Amniotic stem cell (primary cell): ENCODE data around the gene FBXO34.
"Not testable (repeated sequence)": the region's sequence is repeated elsewhere in the genome, so short reads cannot be mapped to it uniquely, and the experiment has no call there.

ENCODE experiments used
- DNase-seq: peaks from one replicate; lab custom pipeline; 2025; lab: John Stamatoyannopoulos, UW

FBXO34 gene

GRCh38 chr14:55312379-55313030, 41.3 kb downstream of the FBXO34 start:
- DNase-seq = not testable (repeated sequence)

DNA sequence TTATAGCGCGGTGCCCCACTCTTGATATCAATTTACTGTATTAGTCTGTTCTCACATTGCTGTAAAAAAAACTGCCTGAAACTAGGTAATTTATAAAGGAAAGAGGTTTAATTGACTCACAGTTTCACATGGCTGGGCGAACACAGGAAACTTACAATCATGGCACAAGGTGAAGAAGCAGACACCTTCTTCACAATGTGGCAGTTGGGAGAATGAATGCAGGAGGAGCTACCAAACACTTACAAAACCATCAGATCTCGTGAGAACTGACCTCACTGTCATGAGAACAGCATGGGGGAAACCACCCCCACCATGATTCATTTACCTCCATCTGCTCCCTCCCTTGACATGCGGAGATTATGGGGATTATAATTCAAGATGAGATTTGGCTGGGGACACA, 42.3 kb downstream of the FBXO34 start:
- DNase-seq = no peak

- DNase-seq = no peak
Observed at GRCh38 chr14:55314449-55314848, 43.2 kb downstream of the FBXO34 start.

DNA sequence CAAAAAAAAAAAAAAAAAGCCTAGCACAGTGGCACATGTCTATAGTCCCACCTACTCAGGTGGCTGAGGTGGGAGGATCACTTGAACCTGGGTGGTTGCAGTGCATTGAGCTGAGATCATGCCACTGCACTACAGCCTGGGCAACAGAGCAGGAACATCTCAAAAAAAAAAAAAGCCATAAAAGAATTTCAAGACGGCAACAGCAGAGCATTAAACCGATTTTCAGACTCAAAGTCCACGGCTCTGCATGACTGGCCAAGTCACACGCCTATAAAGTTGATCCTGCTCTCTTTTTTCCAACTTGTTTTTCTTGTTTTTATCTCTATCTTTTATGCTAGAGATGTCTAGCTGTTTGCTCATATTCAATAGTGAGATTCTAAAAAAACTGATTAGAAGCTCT, 45.3 kb downstream of the FBXO34 start:
- no peak for DNase-seq

GRCh38 chr14:55317542-55318306, 46.5 kb downstream of the FBXO34 start:
- DNase-seq = no peak

- no peak for DNase-seq
Observed at GRCh38 chr14:55318694-55319093, 47.5 kb downstream of the FBXO34 start.

DNA sequence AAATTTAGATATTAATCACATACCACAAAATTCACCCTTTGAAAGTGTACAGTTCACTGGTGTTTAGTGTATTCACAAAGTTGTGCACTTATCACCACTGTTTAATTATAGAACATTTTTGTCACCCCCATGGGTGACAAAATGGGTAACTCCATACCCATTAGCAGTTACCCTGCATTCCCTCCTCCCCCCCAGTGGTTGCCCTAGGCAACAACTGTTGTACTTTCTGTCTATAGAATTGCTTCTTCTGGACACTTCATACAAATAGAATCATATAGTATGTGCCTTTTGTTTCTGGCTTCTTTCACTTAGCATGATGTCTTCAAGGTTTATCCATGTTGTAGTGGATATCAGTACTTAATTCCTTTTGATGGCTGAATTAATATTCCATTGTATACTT, 52.7 kb downstream of the FBXO34 start:
- DNase-seq = no peak

DNA sequence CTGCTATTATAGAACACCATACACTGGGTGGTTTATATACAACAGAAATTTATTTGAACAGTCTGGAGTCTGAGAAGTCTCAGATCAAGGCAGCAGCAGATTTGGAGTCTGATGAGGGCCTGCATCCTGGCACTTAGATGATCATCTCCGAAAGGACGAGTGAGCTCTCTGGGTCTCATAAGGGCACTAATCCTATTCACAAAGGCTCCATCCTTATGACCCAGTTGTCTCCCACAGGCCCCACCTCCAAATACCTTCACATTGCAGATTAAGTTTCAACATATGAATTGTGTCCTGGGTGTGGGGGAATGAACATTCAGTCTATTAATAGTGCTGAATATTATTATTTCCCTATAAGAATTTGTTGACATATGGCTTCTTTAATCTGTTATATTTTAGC, 53.6 kb downstream of the FBXO34 start:
- DNase-seq = no peak

GRCh38 chr14:55327179-55327578, 56.0 kb downstream of the FBXO34 start:
- no peak for DNase-seq

- DNase-seq = no peak
Observed at GRCh38 chr14:55328317-55328716, 57.1 kb downstream of the FBXO34 start.

DNA sequence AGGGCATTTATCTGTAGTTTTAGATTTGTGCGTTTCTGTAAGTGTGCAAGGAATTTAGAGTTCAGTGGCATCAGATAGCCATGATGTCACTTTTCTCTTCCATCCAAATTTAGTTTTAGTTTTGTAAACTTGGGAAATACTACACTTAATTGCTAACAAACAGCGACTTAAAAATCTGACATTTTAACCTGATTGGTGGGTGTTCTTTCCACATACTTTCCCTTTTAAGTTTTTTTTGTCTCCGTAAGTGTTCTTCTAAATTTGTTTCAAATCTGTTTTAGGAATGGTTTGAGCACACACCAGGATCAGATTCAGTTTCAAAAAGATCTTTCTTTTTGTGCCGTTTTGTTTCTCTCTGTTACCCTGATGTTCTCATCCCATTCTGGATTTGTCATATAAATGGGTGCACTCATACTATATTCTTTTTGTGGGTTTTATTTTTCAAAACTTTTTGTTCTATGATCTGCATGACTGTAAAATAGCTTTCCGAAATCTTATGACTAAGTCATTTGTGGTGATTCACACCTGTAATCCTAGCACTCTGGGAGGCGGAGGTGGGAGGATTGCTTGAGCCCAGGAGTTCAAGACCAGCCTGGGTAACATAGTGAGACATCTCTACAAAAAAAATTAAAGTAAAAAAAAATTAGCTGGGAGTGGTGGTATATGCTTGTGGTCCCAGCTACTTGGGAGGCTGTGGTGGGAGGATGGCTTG, 58.9 kb downstream of the FBXO34 start:
- no peak for DNase-seq

GRCh38 chr14:55332654-55333570, 61.7 kb downstream of the FBXO34 start:
- no peak for DNase-seq

- DNase-seq = no peak
Observed at GRCh38 chr14:55333711-55334485, 62.7 kb downstream of the FBXO34 start.

DNA sequence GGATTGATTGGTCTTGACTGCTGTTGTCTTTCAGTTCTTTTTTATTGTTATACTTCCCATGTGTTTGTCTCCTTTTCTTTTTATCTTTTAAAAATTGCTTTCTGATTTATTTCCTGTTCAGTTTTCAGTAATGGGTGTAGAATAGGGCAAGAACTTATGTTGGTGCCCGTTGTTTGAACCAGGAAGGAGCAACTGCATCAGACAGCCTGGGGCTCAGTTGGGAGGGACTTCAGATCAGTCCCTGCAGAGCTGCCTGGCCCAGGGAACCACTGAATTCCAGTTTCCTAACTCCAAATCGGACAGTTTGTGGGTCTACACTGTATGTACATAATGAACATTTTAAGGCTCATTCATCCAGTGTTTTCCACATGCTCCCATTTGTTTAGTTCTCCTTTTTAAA, 64.9 kb downstream of the FBXO34 start:
- no peak for DNase-seq

DNA sequence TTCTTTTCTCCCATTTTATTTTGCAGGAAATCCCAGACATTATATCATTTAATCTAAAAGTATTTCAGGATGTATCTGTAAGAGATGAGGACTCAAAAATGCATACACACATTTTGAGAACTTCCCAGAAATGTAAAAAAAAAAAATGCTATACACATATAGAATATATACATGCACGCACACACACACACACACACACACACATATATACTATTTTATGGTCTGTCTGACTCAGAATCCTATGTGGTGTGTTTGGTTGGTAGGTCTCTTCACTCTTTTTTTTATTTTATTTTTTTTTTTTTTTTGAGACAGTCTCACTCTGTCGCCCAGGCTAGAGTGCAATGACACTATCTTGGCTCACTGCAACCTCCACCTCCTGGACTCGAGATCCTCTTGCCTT, 65.5 kb downstream of the FBXO34 start:
- no peak for DNase-seq

- no peak for DNase-seq
Observed at GRCh38 chr14:55339770-55340169, 68.5 kb downstream of the FBXO34 start.

DNA sequence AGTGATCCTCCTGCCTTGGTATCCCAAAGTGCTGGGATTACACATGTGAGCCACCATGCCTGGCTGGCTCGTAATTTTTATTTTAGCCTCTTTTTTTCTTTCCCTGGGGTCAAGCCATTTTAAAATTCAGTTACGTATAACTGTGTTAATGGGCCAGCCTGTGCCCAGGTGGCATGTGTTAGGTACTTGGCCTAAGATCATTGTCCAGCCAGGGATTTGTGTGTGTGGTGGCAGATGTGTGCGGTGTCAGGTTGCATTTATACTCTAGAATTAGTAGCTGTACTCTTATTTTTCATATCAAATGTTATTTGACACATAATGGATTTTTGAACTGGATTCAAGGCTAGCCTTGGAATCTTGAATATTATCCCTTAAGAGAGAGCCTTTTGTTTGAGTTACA, 69.3 kb downstream of the FBXO34 start:
- no peak for DNase-seq

DNA sequence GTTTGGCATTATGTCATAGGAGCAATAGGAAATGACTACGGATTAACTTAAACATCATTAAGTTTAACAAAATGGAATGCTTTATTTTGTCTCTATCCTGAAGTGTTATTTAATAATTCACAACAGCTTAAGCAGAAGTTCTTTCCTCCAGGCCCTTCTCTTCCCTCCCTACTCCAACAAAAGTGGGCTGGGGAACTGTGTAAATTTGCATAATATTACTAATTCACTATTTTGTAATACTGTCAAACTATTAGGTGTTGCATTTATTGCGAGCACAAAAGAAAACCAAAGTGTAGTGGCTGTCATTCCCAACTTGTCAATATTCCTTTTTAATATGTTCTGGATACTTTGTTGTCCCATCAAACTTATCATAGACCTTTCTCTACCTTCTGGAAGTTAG, 70.6 kb downstream of the FBXO34 start:
- DNase-seq = no peak

GRCh38 chr14:55344582-55345163, 73.5 kb downstream of the FBXO34 start:
- DNase-seq = not testable (repeated sequence)

DNA sequence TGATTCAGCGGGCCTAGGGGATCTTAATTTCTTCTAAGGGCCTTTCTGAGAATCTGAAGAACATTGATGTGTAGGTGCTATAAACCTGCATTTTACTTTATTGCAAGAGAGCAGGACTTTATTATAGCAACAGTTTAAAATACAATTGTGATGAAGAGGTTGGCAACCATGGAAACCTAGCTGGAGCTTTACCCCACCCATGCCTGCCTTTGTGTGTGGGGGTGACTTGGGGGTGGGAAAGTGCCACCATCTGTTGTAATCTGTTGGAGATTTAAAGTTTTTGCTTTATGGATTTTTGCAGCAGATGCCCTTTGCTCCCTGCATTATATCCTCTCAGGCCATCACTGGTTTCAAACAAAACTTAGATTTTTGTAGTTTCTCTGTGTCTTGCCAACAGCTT, 75.8 kb downstream of the FBXO34 start:
- DNase-seq = no peak

DNA sequence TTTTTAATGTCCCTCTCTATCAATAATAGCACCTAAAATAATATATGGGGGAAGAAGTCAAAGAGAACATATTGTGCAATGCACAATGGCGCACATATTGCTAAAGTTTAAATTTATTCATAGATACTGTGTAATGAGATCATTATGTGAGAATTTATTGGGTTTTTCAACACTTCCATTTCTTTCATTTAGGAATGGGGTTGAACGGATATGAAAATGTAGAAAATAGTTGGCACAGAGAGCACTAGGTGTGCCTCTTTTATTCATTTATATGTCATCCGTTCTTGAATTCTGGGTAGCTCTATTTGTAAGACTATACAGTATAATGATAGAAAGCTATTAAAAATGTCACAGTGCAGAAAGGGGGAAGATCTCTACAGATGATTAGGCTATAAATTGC, 76.5 kb downstream of the FBXO34 start:
- DNase-seq = no peak
